ENCODE measurements around the gene SLA2. TPM values are rescaled to one million over a fixed set of nuclear protein-coding genes. Genes with fewer than 3 reads are reported as not detected.
A peak's percentile ranks its signal among the peaks of the same experiment; 100 is the strongest.

Gene SLA2
- total and polyA plus RNA-seq, 4 experiments from 2014 or later, result 12.7 to 29.9 (median 21.5) TPM

GRCh38 chr20:36591854-36592641, 53.9 kb downstream of the SLA2 start:
- Mint-ChIP-seq H3K27ac (peak overlapping the region; percentile 77 to 93 (median 86)), H3K9me3 (no peaks in the 10 kb centered on the region), H3K4me3 (peak overlapping the region in 7 of 8 donors; percentile 26 to 77 (median 57)), H3K27me3 (no peaks in the 10 kb centered on the region), H3K36me3 (peaks cover 3 to 26% of the 10 kb centered on the region in 2 donors), H3K4me1 (peaks cover 29 to 64% (median 44%) of the 10 kb centered on the region in 4 donors)
- DNase-seq, result peak; percentile 51 to 87 (median 63)
- no peaks in the 10 kb centered on the region for H3K9me3 ChIP-seq (ENCODE audit: control insufficient read depth in 1 of 2, low read length in 2 of 2)
- no peak overlapping the region for H3K4me3 ChIP-seq (ENCODE audit: low read length in 2 of 2)
- peak overlapping the region; percentile 38 for H3K27ac ChIP-seq (ENCODE audit: low read depth, low read length)
- ChIA-PET CTCF (ENCODE audit: partially characterized antibody) (interaction anchor here (0.5 to 13.2 kb wide), 8 partner anchors 10 to 1093 kb away, joined by 3 to 132 read pairs (median 4); partner anchors contain the start of genes RAB5IF and TGIF2), POLR2A (ENCODE audit: partially characterized antibody) (interaction anchor here (0.6 to 13.7 kb wide), 4 partner anchors 10 to 24 kb away, joined by 3 to 202 read pairs (median 72); partner anchors contain the start of genes RAB5IF and TGIF2)
- H3K27me3 ChIP-seq (ENCODE audit: insufficient read depth, low read length), result no peaks in the 10 kb centered on the region
- intact Hi-C loops (cut with micrococcal nuclease), result loop anchor here (1.0 kb wide), 1 partner anchor 19 kb away; the partner anchor contains the start of gene TGIF2
- peaks cover 4% of the 10 kb centered on the region for H3K36me3 ChIP-seq (ENCODE audit: insufficient read depth, low read length)
- H3K4me1 ChIP-seq (ENCODE audit: insufficient read depth, low read length), result peaks cover 51% of the 10 kb centered on the region

- H3K4me1 Mint-ChIP-seq, result peaks cover 32 to 67% (median 48%) of the 10 kb centered on the region in 4 donors
- H3K4me1 ChIP-seq (ENCODE audit: insufficient read depth, low read length), result peaks cover 49% of the 10 kb centered on the region
- no peaks in the 10 kb centered on the region for H3K27me3 Mint-ChIP-seq
- peak overlapping the region; percentile 42 to 93 (median 85) for H3K27ac Mint-ChIP-seq
- H3K4me3 ChIP-seq (ENCODE audit: low read length in 2 of 2), result no peak overlapping the region
- H3K9me3 ChIP-seq (ENCODE audit: control insufficient read depth in 1 of 2, low read length in 2 of 2), result no peaks in the 10 kb centered on the region
- no peaks in the 10 kb centered on the region for H3K9me3 Mint-ChIP-seq
- no peak for DNase-seq
- H3K27me3 ChIP-seq (ENCODE audit: insufficient read depth, low read length), result no peaks in the 10 kb centered on the region
- peaks cover 7 to 31% of the 10 kb centered on the region in 2 donors for H3K36me3 Mint-ChIP-seq
- POLR2A ChIA-PET (ENCODE audit: partially characterized antibody), result interaction anchor here (1.1 to 13.7 kb wide), 3 partner anchors 9 to 16 kb away, joined by 3 to 202 read pairs (median 142); partner anchors contain the start of genes RAB5IF and TGIF2
- H3K27ac ChIP-seq (ENCODE audit: low read depth, low read length), result peak overlapping the region; percentile 38
- peaks cover 4% of the 10 kb centered on the region for H3K36me3 ChIP-seq (ENCODE audit: insufficient read depth, low read length)
- intact Hi-C loops (cut with micrococcal nuclease), result no loop called here
- no peak overlapping the region for H3K4me3 Mint-ChIP-seq
- CTCF ChIA-PET (ENCODE audit: partially characterized antibody), result interaction anchor here (1.2 to 13.2 kb wide), 7 partner anchors 11 to 217 kb away, joined by 3 to 132 read pairs (median 5); partner anchors contain the start of genes RAB5IF and TGIF2
These were observed 54.7 kb downstream of the SLA2 start for GRCh38 chr20:36591281-36591680.

- CTCF ChIA-PET (ENCODE audit: partially characterized antibody), result interaction anchor here (0.7 to 13.2 kb wide), 5 partner anchors 12 to 167 kb away, joined by 3 to 132 read pairs (median 4); partner anchors contain the start of gene TGIF2
- Mint-ChIP-seq H3K36me3 (peaks cover 12 to 39% of the 10 kb centered on the region in 2 donors), H3K27me3 (no peaks in the 10 kb centered on the region), H3K4me1 (peaks cover 17 to 38% (median 24%) of the 10 kb centered on the region in 4 donors), H3K27ac (peak overlapping the region; percentile 25 to 88 (median 68)), H3K9me3 (no peaks in the 10 kb centered on the region), H3K4me3 (no peak overlapping the region)
- intact Hi-C loops (cut with micrococcal nuclease), result no loop called here
- Histone ChIP-seq H3K9me3 (ENCODE audit: control insufficient read depth in 1 of 2, low read length in 2 of 2) (no peaks in the 10 kb centered on the region), H3K27me3 (ENCODE audit: insufficient read depth, low read length) (no peaks in the 10 kb centered on the region), H3K27ac (ENCODE audit: low read depth, low read length) (no peak overlapping the region), H3K4me3 (ENCODE audit: low read length in 2 of 2) (no peak overlapping the region), H3K36me3 (ENCODE audit: insufficient read depth, low read length) (peaks cover 4% of the 10 kb centered on the region), H3K4me1 (ENCODE audit: insufficient read depth, low read length) (peaks cover 17% of the 10 kb centered on the region)
- POLR2A ChIA-PET (ENCODE audit: partially characterized antibody), result interaction anchor here (1.0 to 13.7 kb wide), 4 partner anchors 7 to 159 kb away, joined by 4 to 202 read pairs (median 74); partner anchors contain the start of genes NDRG3, RAB5IF and TGIF2
- DNase-seq, result no peak
These were observed 58.5 kb downstream of the SLA2 start for GRCh38 chr20:36587388-36588070.

- Histone ChIP-seq H3K9me3 (ENCODE audit: control insufficient read depth in 1 of 2, low read length in 2 of 2) (no peaks in the 10 kb centered on the region), H3K27me3 (ENCODE audit: insufficient read depth, low read length) (no peaks in the 10 kb centered on the region), H3K36me3 (ENCODE audit: insufficient read depth, low read length) (peaks cover 5% of the 10 kb centered on the region), H3K27ac (ENCODE audit: low read depth, low read length) (no peak overlapping the region), H3K4me3 (ENCODE audit: low read length in 2 of 2) (no peak overlapping the region), H3K4me1 (ENCODE audit: insufficient read depth, low read length) (peaks cover 16% of the 10 kb centered on the region)
- H3K36me3 Mint-ChIP-seq, result peaks cover 17 to 34% of the 10 kb centered on the region in 2 donors
- H3K4me1 Mint-ChIP-seq, result peaks cover 12 to 30% (median 18%) of the 10 kb centered on the region in 4 donors
- no peaks in the 10 kb centered on the region for H3K9me3 Mint-ChIP-seq
- no peak for DNase-seq
- CTCF ChIA-PET (ENCODE audit: partially characterized antibody), result interaction anchor here (2.1 to 13.2 kb wide), 2 partner anchors 9 to 10 kb away, joined by 9 to 132 read pairs; partner anchors contain the start of gene TGIF2
- POLR2A ChIA-PET (ENCODE audit: partially characterized antibody), result interaction anchor here (0.7 to 13.7 kb wide), 5 partner anchors 10 to 32 kb away, joined by 3 to 202 read pairs (median 4); partner anchors contain the start of genes RAB5IF and TGIF2
- peak overlapping the region in 2 of 7 donors; percentile 7 to 22 for H3K27ac Mint-ChIP-seq
- no peaks in the 10 kb centered on the region for H3K27me3 Mint-ChIP-seq
- intact Hi-C loops (cut with micrococcal nuclease), result no loop called here
- no peak overlapping the region for H3K4me3 Mint-ChIP-seq
These were observed 60.4 kb downstream of the SLA2 start for GRCh38 chr20:36585410-36586125.

- peaks cover 19% of the 10 kb centered on the region for H3K36me3 ChIP-seq (ENCODE audit: insufficient read depth, low read length)
- intact Hi-C loops (cut with micrococcal nuclease), result no loop called here
- peaks cover 26 to 38% of the 10 kb centered on the region in 2 donors for H3K36me3 Mint-ChIP-seq
These were observed 61.9 kb downstream of the SLA2 start for GRCh38 chr20:36584018-36584481.

GRCh38 chr20:36582821-36583220, 63.2 kb downstream of the SLA2 start:
- Histone ChIP-seq H3K4me1 (ENCODE audit: insufficient read depth, low read length) (peaks cover 22% of the 10 kb centered on the region), H3K27ac (ENCODE audit: low read depth, low read length) (no peak overlapping the region), H3K27me3 (ENCODE audit: insufficient read depth, low read length) (no peaks in the 10 kb centered on the region), H3K4me3 (ENCODE audit: low read length in 2 of 2) (no peak overlapping the region), H3K9me3 (ENCODE audit: control insufficient read depth in 1 of 2, low read length in 2 of 2) (no peaks in the 10 kb centered on the region), H3K36me3 (ENCODE audit: insufficient read depth, low read length) (peaks cover 23% of the 10 kb centered on the region)
- H3K36me3 Mint-ChIP-seq, result peaks cover 26 to 40% of the 10 kb centered on the region in 2 donors
- H3K27ac Mint-ChIP-seq, result peak overlapping the region; percentile 23 to 91 (median 78)
- H3K4me3 Mint-ChIP-seq, result no peak overlapping the region
- no peaks in the 10 kb centered on the region for H3K27me3 Mint-ChIP-seq
- CTCF ChIA-PET (ENCODE audit: partially characterized antibody), result no interaction called here
- DNase-seq, result no peak
- POLR2A ChIA-PET (ENCODE audit: partially characterized antibody), result interaction anchor here (1.0 to 1.4 kb wide), 3 partner anchors 9 to 13 kb away, joined by 3 read pairs; partner anchors contain the start of gene TGIF2
- peaks cover 0 to 2% (median 0%) of the 10 kb centered on the region in 8 donors for H3K9me3 Mint-ChIP-seq
- H3K4me1 Mint-ChIP-seq, result peaks cover 10 to 32% (median 22%) of the 10 kb centered on the region in 4 donors
- intact Hi-C loops (cut with micrococcal nuclease), result no loop called here

More at GRCh38 chr20:36584018-36584481, 61.9 kb downstream of the SLA2 start:
- DNase-seq, result no peak
- peaks cover 16% of the 10 kb centered on the region for H3K4me1 ChIP-seq (ENCODE audit: insufficient read depth, low read length)
- ChIA-PET POLR2A (ENCODE audit: partially characterized antibody) (interaction anchor here (1.3 kb wide), 1 partner anchor 12 kb away, joined by 3 read pairs; no protein-coding TSS in a partner anchor), CTCF (ENCODE audit: partially characterized antibody) (interaction anchor here (1.1 to 13.2 kb wide), 2 partner anchors 8 to 23 kb away, joined by 3 to 132 read pairs; partner anchors contain the start of gene TGIF2)
- peaks cover 10 to 32% (median 22%) of the 10 kb centered on the region in 4 donors for H3K4me1 Mint-ChIP-seq
- no peaks in the 10 kb centered on the region for H3K27me3 ChIP-seq (ENCODE audit: insufficient read depth, low read length)
- no peak overlapping the region for H3K27ac ChIP-seq (ENCODE audit: low read depth, low read length)
- no peak overlapping the region for H3K4me3 Mint-ChIP-seq
- H3K9me3 Mint-ChIP-seq, result peaks cover 0 to 2% (median 0%) of the 10 kb centered on the region in 8 donors
- H3K27ac Mint-ChIP-seq, result peak overlapping the region in 4 of 7 donors; percentile 49 to 76 (median 60)
- H3K4me3 ChIP-seq (ENCODE audit: low read length in 2 of 2), result no peak overlapping the region
- H3K9me3 ChIP-seq (ENCODE audit: control insufficient read depth in 1 of 2, low read length in 2 of 2), result no peaks in the 10 kb centered on the region
- no peaks in the 10 kb centered on the region for H3K27me3 Mint-ChIP-seq
